Measurements from ENCODE around the gene DIP2C. TPM values are rescaled to one million over a fixed set of nuclear protein-coding genes. Genes with fewer than 3 reads are reported as not detected.

Gene DIP2C
- total and polyA plus RNA-seq, 2 experiments from 2014 or later = 9.1 to 15.8 TPM

- no peak overlapping the region for H3K4me3 ChIP-seq
- no peaks in the 10 kb centered on the region for H3K9me3 ChIP-seq (ENCODE audit: low read depth)
- no peak for TF ChIP-seq CTCF (IDR thresholded peaks at IDR 0.05; ENCODE audit: low read depth, low read length)
- peaks cover 3% of the 10 kb centered on the region for H3K36me3 ChIP-seq
- H3K27me3 ChIP-seq = no peaks in the 10 kb centered on the region
- no peak overlapping the region for H3K27ac ChIP-seq
- no peak for DNase-seq (ENCODE audit: low read depth in 1 of 2, low spot score in 1 of 2)
- no peaks in the 10 kb centered on the region for H3K4me1 ChIP-seq (ENCODE audit: low read depth)
These were observed 351.1 kb downstream of the DIP2C start for GRCh38 chr10:338171-339037.

- no peak for TF ChIP-seq CTCF (IDR thresholded peaks at IDR 0.05; ENCODE audit: low read depth, low read length)
- peaks cover 3% of the 10 kb centered on the region for H3K36me3 ChIP-seq
- H3K27ac ChIP-seq = no peak overlapping the region
- no peaks in the 10 kb centered on the region for H3K9me3 ChIP-seq (ENCODE audit: low read depth)
- H3K4me1 ChIP-seq (ENCODE audit: low read depth) = no peaks in the 10 kb centered on the region
- no peaks in the 10 kb centered on the region for H3K27me3 ChIP-seq
- no peak overlapping the region for H3K4me3 ChIP-seq
- DNase-seq (ENCODE audit: low read depth in 1 of 2, low spot score in 1 of 2) = no peak
These were observed 353.2 kb downstream of the DIP2C start for GRCh38 chr10:336247-336646.

DNA sequence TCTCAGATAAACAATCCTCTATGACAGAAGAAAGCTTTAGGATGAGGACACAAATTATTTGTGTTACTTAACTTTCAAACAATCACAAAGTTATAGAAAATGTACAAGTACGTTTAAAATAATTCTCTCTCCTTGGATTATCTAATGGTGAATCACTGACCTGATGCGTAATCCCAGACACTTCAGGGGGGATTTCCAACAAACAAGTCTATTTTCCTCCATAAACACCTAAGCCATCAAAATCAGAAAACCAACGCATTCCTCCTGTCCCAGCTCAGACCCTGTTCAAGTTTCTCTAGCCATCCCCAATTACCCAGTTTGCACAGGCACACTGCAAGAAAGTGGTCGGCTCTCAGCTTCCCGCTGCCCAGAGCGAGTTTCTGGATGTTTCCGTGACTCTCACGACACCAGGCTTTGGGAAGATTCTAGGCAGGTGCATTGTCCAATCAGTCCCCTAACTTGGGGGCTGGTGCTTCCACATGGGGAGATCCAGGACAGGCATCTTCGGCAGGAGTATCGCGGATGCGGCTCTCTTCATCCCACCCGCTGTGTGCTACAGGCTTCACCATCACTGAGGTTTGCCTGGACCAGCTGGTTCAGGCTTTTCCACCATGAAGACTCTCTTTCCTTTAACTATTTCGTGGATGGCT lies 354.2 kb downstream of the DIP2C start:
- Histone ChIP-seq H3K27ac (no peak overlapping the region), H3K4me1 (ENCODE audit: low read depth) (no peaks in the 10 kb centered on the region), H3K36me3 (peaks cover 2% of the 10 kb centered on the region), H3K4me3 (no peak overlapping the region), H3K27me3 (no peaks in the 10 kb centered on the region), H3K9me3 (ENCODE audit: low read depth) (no peaks in the 10 kb centered on the region)
- no peak for DNase-seq (ENCODE audit: low read depth in 1 of 2, low spot score in 1 of 2)
- TF ChIP-seq CTCF (IDR thresholded peaks at IDR 0.05; ENCODE audit: low read depth, low read length) = no peak

DNA sequence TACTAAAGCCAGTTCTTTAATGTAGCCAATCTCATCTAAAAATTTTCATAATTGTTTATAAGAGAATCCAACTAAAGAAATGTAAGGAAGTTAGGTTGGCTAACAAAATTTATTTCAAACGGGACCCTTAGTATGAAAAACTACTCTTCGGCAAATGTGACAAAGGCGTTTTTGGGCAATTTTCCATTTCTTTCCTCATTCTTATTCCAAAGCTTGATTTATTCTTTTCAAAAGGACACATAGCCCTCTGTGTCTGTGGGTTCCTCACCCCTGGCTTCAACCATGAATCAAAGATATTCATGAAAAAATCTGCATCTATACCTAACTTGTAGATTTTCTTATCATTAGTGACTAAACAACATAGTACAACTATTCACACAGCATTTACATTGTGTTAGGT lies 358.3 kb downstream of the DIP2C start:
- peaks cover 2% of the 10 kb centered on the region for H3K36me3 ChIP-seq
- no peaks in the 10 kb centered on the region for H3K27me3 ChIP-seq
- no peak overlapping the region for H3K27ac ChIP-seq
- DNase-seq (ENCODE audit: low read depth in 1 of 2, low spot score in 1 of 2) = no peak
- H3K9me3 ChIP-seq (ENCODE audit: low read depth) = no peaks in the 10 kb centered on the region
- H3K4me3 ChIP-seq = no peak overlapping the region
- H3K4me1 ChIP-seq (ENCODE audit: low read depth) = no peaks in the 10 kb centered on the region
- no peak for TF ChIP-seq CTCF (IDR thresholded peaks at IDR 0.05; ENCODE audit: low read depth, low read length)

GRCh38 chr10:329361-330099 lies 359.9 kb downstream of the DIP2C start:
- H3K4me1 ChIP-seq (ENCODE audit: low read depth) = no peaks in the 10 kb centered on the region
- peak; percentile 11 to 96 for DNase-seq (ENCODE audit: low read depth in 1 of 2, low spot score in 1 of 2)
- peak; percentile 19 for TF ChIP-seq CTCF (IDR thresholded peaks at IDR 0.05; ENCODE audit: low read depth, low read length)
- no peaks in the 10 kb centered on the region for H3K27me3 ChIP-seq
- no peak overlapping the region for H3K4me3 ChIP-seq
- no peaks in the 10 kb centered on the region for H3K9me3 ChIP-seq (ENCODE audit: low read depth)
- peaks cover 7% of the 10 kb centered on the region for H3K36me3 ChIP-seq
- H3K27ac ChIP-seq = no peak overlapping the region
